ENCODE data around the gene FCHSD2. TPM values are rescaled to one million over a fixed set of nuclear protein-coding genes. Genes with fewer than 3 reads are reported as not detected.
A peak's percentile ranks its signal among the peaks of the same experiment; 100 is the strongest.
"Not testable (repeated sequence)": the region's sequence is repeated elsewhere in the genome, so short reads cannot be mapped to it uniquely, and the experiment has no call there.

The FCHSD2 gene
- total RNA-seq, 1 donor from 2014 or later: 18.0 TPM

DNA sequence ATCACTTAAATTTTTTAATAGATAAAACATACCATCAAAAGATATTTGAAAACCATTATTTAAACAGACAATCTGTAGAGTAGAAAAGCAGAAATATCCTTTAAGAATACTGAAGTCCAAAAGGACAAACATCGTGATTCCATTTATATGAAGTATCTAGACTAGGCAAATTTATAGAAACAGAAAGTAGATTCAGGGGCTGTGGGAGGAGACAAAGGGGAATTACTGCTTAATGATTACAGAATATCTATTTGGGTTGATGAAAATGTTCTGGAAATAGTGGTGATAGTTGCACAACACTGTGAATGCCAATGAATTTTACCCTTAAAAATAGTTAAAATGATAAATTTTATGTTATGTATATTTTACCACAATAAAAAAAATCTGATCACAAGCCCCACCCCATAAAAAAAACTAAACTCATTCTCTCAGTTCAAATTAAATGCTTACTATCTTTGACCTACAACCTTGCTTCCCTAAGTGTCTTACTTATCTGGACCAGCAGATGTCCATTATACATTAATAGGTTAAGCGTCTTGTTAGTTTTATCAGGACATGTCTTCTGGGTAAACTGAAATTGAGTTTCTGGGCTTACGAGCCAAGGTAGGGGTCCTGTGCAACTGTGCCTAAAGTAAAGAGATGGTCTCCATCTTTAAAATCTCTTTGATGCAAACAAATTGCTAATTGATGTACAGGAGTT, 86.3 kb downstream of the FCHSD2 start:
- no peak for DNase-seq

DNA sequence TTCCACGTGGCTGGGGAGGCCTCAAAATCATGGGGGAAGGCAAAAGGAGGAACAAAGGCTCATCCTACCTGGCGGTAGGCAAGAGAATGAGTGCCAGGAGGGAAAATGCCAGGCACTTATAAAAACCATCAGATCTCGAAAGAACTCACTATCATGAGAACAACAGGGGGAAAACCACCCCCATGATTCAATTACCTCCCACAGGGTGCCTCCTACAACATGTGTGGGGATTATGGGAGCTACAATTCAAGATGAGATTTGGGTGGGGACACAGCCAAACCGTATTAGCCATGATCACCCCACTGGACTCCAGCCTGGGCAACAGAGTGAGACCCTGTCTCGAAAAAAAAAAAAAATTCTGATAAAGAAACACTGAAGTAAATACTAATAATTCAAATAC, 87.1 kb downstream of the FCHSD2 start:
- DNase-seq: no peak

GRCh38 chr11:73053964-73054363, 88.2 kb downstream of the FCHSD2 start:
- no peak for DNase-seq

GRCh38 chr11:73048446-73048845, 93.7 kb downstream of the FCHSD2 start:
- no peak for DNase-seq

DNA sequence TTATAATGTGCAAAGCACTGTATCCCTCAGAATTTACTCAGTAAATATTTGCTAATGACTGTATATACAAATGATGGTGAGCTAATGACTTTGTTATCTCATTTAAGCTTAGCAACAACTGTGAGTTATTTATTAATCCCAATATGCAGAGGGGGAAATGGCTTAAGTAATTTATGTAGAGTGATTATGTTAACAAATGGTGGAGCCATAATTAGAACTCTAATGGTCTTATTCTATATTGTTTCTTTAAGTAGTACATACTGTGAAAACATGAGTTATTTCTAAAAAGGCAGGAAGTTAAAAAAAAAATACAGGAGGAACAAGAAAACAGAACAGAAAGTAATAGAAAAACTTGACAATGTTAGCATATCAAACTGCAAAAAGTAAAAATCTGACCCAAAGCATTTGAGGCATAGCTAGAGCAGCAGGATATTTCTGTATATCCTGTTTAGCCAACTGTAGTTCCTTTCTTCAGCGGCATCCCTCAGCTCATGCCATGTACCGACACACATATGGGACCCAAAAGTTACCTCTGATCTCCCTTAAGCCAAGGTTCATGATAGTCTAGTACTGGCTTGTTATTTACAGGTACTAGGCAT, 94.2 kb downstream of the FCHSD2 start:
- peak; percentile 21 for DNase-seq

DNA sequence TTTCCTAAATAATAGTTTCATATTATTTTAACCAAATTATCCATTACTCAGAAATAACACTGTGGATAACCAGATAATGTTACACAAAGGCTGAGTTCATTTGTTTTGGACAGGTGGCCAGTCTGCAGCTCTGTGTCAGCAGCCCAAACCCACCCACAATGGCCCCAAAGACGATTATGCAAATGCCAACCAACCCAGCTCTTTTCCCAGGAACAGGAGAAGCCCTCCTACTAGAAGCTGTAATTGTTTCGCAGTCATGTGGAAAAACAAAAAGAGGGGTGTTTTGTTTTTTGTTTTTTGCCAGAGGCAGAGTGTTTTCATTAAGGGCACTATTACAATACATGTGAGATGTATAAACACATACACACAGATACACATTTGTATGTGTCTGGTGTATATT, 102.1 kb downstream of the FCHSD2 start:
- DNase-seq: no peak

GRCh38 chr11:73034777-73035176, 107.3 kb downstream of the FCHSD2 start:
- DNase-seq: no peak

DNA sequence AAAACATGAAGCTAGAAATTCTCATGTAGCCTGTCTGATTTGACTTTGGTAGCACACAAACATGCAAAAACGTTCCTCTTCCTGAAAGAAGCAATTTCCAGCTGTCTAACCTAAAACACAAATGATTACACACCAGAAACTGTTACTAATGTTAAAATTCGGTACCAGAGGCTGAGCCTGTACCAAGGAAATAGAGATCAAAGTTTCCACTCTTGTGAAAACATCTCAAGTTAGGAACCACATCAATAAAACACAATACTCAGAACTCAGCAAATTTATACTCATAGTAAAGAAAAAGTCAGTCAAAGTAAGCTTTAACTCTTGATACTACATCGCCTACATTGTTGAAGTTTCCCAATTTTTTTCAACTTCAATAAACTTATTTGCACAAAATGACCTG, 107.8 kb downstream of the FCHSD2 start:
- DNase-seq: no peak

DNA sequence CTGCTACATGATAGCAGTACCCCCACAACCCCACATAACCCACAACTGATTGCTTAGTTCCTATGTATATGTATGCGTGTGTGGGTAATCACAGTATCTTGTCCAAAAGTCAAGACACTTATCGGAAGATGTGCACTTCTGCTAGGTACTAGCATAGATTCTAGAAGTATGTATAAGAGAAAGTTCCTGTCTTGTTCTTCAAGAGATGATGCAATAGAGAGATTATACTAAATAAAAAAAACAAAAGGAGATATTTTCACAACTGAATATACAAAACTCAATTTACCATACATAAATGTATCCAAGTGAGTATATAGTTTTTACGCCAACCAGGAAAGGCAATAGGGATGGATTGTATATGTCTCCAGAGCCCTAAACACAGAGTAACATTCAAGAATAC, 112.0 kb downstream of the FCHSD2 start:
- no peak for DNase-seq

GRCh38 chr11:73029403-73029802, 112.7 kb downstream of the FCHSD2 start:
- no peak for DNase-seq

- no peak for DNase-seq
Measured at GRCh38 chr11:73028611-73029010, 113.5 kb downstream of the FCHSD2 start.

DNA sequence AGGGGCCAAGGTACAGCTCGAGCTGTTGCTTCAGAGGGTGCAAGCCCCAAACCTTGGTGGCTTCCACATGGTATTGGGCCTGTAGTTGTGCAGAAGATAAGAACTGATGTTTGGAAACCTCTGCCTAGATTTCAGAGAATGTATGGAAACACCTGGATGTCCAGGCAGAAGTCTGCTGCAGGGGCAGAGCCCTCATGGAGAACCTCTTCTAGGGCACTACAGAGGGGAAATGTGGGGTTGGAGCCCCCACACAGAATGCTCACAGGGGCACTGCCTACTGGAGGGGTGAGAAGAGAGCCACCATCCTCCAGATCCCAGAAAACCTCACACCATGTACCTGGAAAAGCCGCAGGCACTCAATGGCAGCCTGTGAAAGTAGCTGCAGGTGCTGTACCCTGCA, 114.3 kb downstream of the FCHSD2 start:
- not testable (repeated sequence) for DNase-seq

GRCh38 chr11:73024639-73025038, 117.5 kb downstream of the FCHSD2 start:
- DNase-seq: no peak

GRCh38 chr11:73019996-73020395, 122.1 kb downstream of the FCHSD2 start:
- DNase-seq: no peak

DNA sequence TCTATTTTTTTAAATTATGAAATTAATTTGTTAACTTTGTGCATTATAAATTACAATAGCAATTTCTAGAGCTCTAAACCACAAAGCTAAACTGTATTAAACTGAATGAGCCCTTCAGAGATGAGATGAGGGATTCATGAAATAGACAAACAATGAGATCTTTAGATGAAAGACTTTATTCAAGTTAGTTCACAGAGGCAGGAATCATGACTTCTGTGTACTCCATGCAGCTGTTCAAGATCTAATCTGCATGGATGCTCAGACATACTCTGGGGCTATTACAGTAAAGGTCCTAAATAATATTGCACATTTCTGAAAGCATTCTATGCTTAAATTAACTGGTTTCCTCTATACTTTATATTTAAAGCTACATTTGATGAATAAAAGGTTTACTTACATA, 122.7 kb downstream of the FCHSD2 start:
- no peak for DNase-seq

DNA sequence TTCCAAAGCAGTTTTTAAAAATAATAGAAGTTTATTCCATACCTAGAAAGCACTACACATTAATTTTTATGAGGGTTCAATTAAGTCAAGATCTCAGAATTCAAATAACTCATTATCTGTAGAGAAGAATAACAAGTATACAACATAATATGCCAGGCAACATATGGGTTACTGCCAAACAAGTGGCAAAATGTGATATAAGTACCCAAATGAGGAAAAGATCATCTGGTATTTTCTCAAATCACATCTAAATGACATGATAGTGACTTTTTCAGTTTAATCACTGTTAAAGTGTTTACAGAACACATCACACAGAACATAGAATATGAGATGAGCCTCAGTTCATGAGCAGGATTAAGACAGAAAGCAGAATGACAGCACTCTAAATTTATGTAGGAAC, 123.3 kb downstream of the FCHSD2 start:
- no peak for DNase-seq

GRCh38 chr11:73017024-73017751, 124.9 kb downstream of the FCHSD2 start:
- no peak for DNase-seq

DNA sequence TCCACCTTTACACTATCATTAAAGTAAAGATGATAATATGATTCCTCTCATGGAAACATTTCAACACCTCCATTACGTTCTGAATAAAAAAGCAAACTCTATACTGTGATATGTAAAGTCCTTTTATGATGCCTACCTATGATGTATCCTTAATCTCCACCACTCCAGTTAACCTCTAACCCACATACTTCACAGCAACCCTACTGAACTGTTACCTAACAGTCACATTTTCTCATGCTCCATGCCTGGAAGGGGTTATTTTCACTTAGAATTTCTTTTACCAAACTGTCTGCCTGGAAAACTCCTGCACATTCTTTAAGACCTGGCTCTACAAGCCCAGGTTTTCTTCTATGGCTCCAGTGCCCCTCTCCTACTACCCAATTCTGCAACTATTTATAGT, 129.1 kb downstream of the FCHSD2 start:
- no peak for DNase-seq

DNA sequence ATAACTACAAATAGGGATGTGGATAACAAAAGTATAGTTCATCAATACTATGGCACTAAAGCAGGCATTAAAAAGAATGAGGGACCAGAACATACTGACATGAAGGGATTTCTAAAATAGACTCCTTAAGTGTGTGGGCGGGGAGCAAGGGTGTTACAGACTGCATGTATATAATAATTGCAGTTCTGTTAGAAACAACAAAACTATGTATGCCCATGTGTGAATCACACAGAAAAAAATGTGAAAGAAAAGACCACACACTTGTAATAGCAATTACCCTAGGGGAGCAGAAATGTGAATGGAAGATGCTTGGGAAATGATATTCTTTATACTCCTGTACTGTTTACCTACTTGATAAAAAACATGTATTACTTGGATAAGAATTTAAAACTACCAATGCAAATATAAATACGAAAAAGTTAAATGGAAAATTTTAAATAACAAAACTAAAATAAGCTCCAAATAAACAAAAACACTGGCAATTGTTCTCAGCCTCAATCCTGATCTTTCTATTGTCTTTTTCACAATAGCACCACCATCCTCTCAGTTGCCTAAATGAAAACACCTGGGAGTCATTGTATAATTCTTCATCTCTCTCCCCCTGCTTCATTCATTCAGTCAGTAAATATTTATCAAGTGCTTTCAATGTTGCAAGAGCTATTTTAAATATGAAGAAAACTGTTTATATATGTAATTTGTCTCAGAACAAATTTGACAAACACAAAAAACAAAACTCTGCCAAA, 129.8 kb downstream of the FCHSD2 start:
- DNase-seq: peak; percentile 7

GRCh38 chr11:73011126-73011817, 130.8 kb downstream of the FCHSD2 start:
- DNase-seq: no peak

GRCh38 chr11:73009972-73010371, 132.1 kb downstream of the FCHSD2 start:
- no peak for DNase-seq

DNA sequence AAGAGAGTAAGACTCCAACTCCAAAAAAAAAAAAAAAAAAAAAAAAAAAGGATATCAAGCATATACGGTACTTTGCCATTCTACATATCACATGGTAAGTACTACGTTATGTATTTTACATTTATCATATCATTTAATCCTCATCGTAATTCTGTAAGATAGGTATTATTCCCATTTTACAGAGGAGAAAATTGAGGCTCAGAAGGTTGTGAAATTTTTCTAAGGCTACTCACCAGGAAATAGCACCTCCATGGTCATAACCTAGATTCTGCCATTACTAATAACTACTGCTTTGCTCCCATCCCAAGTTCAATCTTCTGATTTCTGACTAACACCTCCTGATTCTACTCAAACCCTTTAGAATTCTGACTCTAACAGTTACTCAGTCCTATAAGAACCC, 138.0 kb downstream of the FCHSD2 start:
- no peak for DNase-seq

DNA sequence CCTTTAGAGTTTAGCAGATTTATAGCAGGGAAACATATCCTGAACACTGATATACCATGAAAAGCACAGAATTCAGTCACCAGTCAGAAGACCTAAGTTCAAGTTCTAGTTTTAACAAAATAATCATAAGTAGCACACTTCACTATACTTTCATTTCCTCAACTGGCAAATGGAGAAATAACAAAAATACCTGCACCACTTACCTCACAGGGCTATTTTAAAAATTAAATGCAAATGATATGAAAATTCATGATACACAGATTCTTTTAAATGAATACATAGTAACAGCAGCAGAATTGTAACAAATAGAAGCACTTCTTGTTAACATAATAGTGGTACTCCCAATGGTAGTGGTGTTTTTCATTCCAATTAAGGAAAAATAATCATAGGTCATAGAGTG, 139.0 kb downstream of the FCHSD2 start:
- no peak for DNase-seq

Measured in dermis blood vessel endothelial cell (primary cell).